Body of pancreas (tissue), 4 donors: ENCODE data around the gene CCDC73. TPM values are rescaled to one million over a fixed set of nuclear protein-coding genes. Genes with fewer than 3 reads are reported as not detected.

Experiments
- ATAC-seq: fragments of 150-250 bp; one replicate; pipeline ENCODE4 v1.9.1; 2016
- DNase-seq, 4 donors: peaks; one replicate each; pipeline ENCODE4 v3.0.0-alpha.2; 2019
- H3K27ac ChIP-seq, 4 donors: fragments of 200-600 bp; sonication (generic); 1 replicate in 3 of 4; 2 replicates in 1 of 4; pipeline versions ENCODE4 v1.5.1 to v1.6.1; 2016 to 2019; ENCODE audit warnings: mild to moderate bottlenecking in 1 of 4, mixed read lengths in 1 of 4, moderate library complexity in 1 of 4
- H3K27me3 ChIP-seq, 2 donors: fragments of 200-600 bp; sonication (generic); one replicate each; pipeline ENCODE4 v1.6.0; 2016; ENCODE audit warnings: mild to moderate bottlenecking in 1 of 2
- H3K36me3 ChIP-seq, 2 donors: fragments of 200-600 bp; sonication (generic); replicated peaks in 1 of 2; 2 replicates each; pipeline ENCODE4 v1.5.1; 2016; ENCODE audit warnings: low read depth in 2 of 2; ENCODE audit not compliant: insufficient read depth in 1 of 2
- H3K4me1 ChIP-seq: fragments of 200-600 bp; sonication (generic); one replicate; pipeline ENCODE4 v1.6.0; 2016
- H3K4me3 ChIP-seq, 2 donors: fragments of 200-600 bp; sonication (generic); 1 replicate in 1 of 2; 2 replicates in 1 of 2; pipeline ENCODE4 v1.5.1; 2016 to 2019
- H3K9me3 ChIP-seq, 3 donors: fragments of 200-600 bp; sonication (generic); 1 replicate in 2 of 3; 2 replicates in 1 of 3; pipeline ENCODE4 v1.5.1; 2016
- POLR2A ChIP-seq, 3 donors: fragments of 450-650 bp; IDR thresholded peaks; one replicate each; pipeline ENCODE4 v1.6.1; 2016; ENCODE audit warnings: antibody characterized with exemption in 3 of 3, mild to moderate bottlenecking in 2 of 3
- WGBS, 2 donors: methylation state at CpG; one replicate each; pipeline ENCODE4 v1.1.5; 2017; 5-methylcytosine and 5-hydroxymethylcytosine counted together
- intact Hi-C: fragments of 100-400 bp; cut with DNase I; formaldehyde crosslinking; loops from one replicate; pipeline ENCODE4 v1.15.1; 2023
- total RNA-seq, 2 donors: library from RNA; depleted of rRNA; stranded (reverse); fragments of >200 nt; gene quantifications; one replicate each; pipeline ENCODE4 v1.1.0, GENCODE V29; 2016
- TF ChIP-seq, protein P1 (sequence below), 7 experiments: fragments of 450-650 bp in 4 of 7; fragments of 200-600 bp in 3 of 7; sonication (generic) in 3 of 7; IDR thresholded peaks; one replicate each; pipeline ENCODE4 v1.5.1; 2016 to 2019; ENCODE audit warnings: antibody characterized with exemption in 7 of 7

Gene CCDC73
- total RNA-seq, 2 donors from 2014 or later: 0.26 TPM; not detected in 1

GRCh38 chr11:32580967-32581366 lies 213.5 kb downstream of the CCDC73 start:
- Histone ChIP-seq H3K4me1 (peaks cover 13% of the 10 kb centered on the region), H3K27me3 (no peaks in the 10 kb centered on the region), H3K36me3 (no peaks in the 10 kb centered on the region), H3K9me3 (no peaks in the 10 kb centered on the region), H3K27ac (no peak overlapping the region), H3K4me3 (no peak overlapping the region)
- intact Hi-C loops: no loop called here
- TF ChIP-seq POLR2A (IDR thresholded peaks at IDR 0.05): no peak
- TF ChIP-seq, protein P1, sequence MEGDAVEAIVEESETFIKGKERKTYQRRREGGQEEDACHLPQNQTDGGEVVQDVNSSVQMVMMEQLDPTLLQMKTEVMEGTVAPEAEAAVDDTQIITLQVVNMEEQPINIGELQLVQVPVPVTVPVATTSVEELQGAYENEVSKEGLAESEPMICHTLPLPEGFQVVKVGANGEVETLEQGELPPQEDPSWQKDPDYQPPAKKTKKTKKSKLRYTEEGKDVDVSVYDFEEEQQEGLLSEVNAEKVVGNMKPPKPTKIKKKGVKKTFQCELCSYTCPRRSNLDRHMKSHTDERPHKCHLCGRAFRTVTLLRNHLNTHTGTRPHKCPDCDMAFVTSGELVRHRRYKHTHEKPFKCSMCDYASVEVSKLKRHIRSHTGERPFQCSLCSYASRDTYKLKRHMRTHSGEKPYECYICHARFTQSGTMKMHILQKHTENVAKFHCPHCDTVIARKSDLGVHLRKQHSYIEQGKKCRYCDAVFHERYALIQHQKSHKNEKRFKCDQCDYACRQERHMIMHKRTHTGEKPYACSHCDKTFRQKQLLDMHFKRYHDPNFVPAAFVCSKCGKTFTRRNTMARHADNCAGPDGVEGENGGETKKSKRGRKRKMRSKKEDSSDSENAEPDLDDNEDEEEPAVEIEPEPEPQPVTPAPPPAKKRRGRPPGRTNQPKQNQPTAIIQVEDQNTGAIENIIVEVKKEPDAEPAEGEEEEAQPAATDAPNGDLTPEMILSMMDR (IDR thresholded peaks at IDR 0.05): no peak
- 38 to 55% methylated on average over 2 of the region's 2 CpGs for WGBS, 2 donors
- ATAC-seq (no peak), DNase-seq (no peak)

DNA sequence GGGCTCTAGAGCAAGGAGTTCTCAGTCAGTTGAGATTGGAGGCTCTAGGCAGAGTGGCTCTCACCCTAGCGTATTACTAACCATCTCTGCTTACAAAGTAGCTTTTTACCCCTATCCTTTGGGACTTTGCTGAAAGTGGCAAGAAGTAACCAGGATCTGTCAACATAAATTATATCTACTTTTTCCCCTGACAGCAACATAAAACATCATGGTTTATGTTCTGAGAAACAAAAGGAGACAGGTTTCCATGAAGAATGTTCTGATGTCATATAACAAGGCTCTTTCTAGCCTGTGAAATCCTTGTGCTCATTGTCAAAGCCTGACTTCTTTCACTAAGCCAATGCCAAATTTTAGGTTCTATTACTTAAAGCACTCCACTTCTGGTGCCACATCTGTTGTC lies 218.0 kb downstream of the CCDC73 start:
- no peak for DNase-seq
- H3K27me3 ChIP-seq: no peaks in the 10 kb centered on the region
- no peaks in the 10 kb centered on the region for H3K36me3 ChIP-seq
- 88 to 100% methylated on average over 1 of the region's 1 CpG for WGBS, 2 donors
- no peak overlapping the region for H3K27ac ChIP-seq
- no peaks in the 10 kb centered on the region for H3K4me1 ChIP-seq
- intact Hi-C loops: no loop called here
- no peak for TF ChIP-seq POLR2A (IDR thresholded peaks at IDR 0.05)
- TF ChIP-seq, protein P1 (IDR thresholded peaks at IDR 0.05): no peak
- H3K9me3 ChIP-seq: no peaks in the 10 kb centered on the region
- no peak overlapping the region for H3K4me3 ChIP-seq
- no peak for ATAC-seq

DNA sequence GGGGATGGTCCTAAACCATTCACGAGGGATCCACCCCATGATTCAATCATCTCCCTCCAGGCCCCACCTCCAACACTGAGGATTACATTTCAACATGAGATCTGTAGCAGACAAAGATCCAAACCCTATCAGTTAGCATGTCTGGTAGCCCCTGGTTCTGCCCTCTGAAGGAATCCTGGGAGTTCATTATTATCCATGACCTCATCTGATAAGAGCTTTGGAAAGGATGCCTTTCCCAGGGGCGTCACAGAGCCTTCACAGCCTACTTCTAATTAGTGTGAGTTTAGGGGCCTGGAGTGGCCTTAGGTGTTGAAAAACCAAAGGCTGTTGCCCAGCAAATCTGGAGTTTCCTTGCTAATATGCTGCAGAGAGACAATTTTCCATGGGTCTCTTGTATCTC lies 219.4 kb downstream of the CCDC73 start:
- Histone ChIP-seq H3K36me3 (no peaks in the 10 kb centered on the region), H3K27me3 (no peaks in the 10 kb centered on the region), H3K4me3 (no peak overlapping the region), H3K4me1 (no peaks in the 10 kb centered on the region), H3K27ac (no peak overlapping the region), H3K9me3 (no peaks in the 10 kb centered on the region)
- ATAC-seq: no peak
- WGBS, 2 donors: 56% methylated on average over 2 of the region's 2 CpGs
- TF ChIP-seq, protein P1 (IDR thresholded peaks at IDR 0.05): no peak
- no peak for TF ChIP-seq POLR2A (IDR thresholded peaks at IDR 0.05)
- intact Hi-C loops: no loop called here
- DNase-seq: no peak

DNA sequence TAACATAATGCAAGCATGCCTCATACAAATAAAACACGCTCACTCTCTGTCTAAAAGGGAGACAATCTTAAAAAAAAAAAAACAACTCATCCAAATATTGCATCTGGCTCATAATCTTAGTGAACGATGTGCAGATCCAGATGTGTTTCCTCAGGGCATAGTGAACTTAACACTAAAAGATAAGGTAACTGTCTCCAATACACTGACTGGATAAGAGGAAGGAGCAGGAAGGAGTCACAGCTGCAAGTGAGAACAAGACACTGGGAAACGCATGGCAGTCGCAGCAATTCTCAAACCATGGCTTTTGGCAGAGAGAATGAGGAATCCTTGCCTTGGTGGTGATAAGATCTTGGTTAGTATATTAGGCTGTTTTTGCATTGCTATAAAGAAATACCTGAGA lies 220.0 kb downstream of the CCDC73 start:
- no peaks in the 10 kb centered on the region for H3K4me1 ChIP-seq
- WGBS, 2 donors: 78 to 85% methylated on average over 4 of the region's 4 CpGs
- H3K9me3 ChIP-seq: no peaks in the 10 kb centered on the region
- DNase-seq (no peak), ATAC-seq (no peak)
- TF ChIP-seq, protein P1 (IDR thresholded peaks at IDR 0.05): no peak
- no peak for TF ChIP-seq POLR2A (IDR thresholded peaks at IDR 0.05)
- intact Hi-C loops: no loop called here
- H3K27ac ChIP-seq: no peak overlapping the region
- no peak overlapping the region for H3K4me3 ChIP-seq
- no peaks in the 10 kb centered on the region for H3K27me3 ChIP-seq
- no peaks in the 10 kb centered on the region for H3K36me3 ChIP-seq

DNA sequence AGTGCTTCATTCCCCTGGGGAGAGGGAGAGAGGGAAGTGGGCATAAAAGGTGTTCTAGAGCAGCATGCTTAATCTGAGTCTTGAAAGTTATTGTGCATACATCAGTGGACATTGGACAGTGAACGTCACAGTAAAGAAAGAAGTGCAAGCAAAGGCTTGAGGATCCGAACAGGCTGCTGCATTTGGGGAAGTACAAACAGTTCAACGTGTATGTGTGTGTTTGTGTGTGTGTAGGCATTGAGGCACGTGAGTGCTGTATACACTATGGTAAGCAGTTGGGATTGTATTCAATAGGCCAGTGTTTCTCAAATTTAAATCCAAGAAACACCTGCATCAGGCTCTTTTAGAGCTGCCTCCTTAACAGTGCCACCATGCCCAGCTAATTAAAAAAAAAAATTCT lies 221.2 kb downstream of the CCDC73 start:
- 60 to 61% methylated on average over 4 of the region's 4 CpGs for WGBS, 2 donors
- TF ChIP-seq, protein P1 (IDR thresholded peaks at IDR 0.05): no peak

More for the DNA sequence above, 221.2 kb downstream of the CCDC73 start:
- no peaks in the 10 kb centered on the region for H3K9me3 ChIP-seq
- no peak for ATAC-seq
- no peak overlapping the region for H3K4me3 ChIP-seq
- no peaks in the 10 kb centered on the region for H3K27me3 ChIP-seq
- intact Hi-C loops: no loop called here
- no peak for DNase-seq
- no peaks in the 10 kb centered on the region for H3K36me3 ChIP-seq
- H3K4me1 ChIP-seq: no peaks in the 10 kb centered on the region
- H3K27ac ChIP-seq: no peak overlapping the region
